Hepatocyte (in vitro differentiated cells): ENCODE measurements around the gene FRMD3.

Experiments
- CTCF ChIP-seq: fragments of 200-600 bp; sonication (generic); IDR thresholded peaks from 2 replicates; pipeline ENCODE4 v1.5.1; 2016; ENCODE audit warnings: antibody characterized with exemption, mild to moderate bottlenecking; ENCODE audit not compliant: poor library complexity
- EZH2 ChIP-seq: fragments of 200-600 bp; sonication (generic); IDR thresholded peaks from 2 replicates; pipeline ENCODE4 v1.6.1; 2016; ENCODE audit warnings: antibody characterized with exemption, mild to moderate bottlenecking, borderline replicate concordance

DNA sequence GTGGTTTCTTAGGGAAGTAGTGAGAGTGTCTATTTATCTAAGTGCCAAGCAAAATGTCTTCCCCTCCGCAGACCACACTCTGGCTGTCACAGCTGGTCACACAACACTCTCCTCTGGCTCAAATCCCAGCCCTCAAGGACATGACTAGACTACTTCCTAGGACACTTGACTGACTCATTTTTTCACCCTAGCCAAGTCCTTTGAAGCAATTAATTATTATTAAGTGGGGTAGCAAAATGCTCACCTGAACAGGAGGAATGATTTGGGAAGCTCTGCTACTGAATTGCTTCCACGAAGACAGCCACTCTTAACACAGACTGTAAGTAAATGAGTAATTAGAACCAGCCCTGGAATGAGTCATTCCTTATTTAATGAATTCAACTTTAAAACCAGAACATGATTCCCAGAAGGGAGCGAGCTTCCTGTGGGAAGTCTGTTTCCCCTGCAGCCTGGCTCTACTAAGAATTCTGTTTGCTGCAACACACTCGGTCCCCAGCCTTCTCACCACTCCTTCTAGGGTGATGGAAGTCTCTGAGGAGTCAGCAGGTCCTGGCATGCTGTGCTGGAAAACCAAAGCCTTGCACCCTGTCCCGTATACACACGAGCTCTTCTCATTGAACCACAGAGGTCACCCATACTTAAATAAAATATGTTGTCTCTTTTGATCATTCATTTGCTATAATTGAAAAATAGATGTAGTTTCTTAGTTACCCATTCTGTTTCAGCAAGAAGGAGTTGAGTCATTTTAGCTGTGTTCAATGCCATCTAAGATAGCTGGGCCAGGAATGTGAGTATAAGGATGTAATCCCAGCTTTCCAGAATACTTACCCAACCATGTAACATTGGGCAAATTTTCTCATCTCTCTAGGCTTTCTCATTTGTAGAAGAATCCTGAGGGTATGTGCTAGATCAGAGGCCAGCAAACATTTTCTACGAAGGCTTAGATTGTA lies 256.6 kb downstream of the FRMD3 start:
- TF ChIP-seq CTCF (no peak), EZH2 (no peak)
